HG03045 (cell line): ENCODE results near the gene C5orf63.
"Not testable (repeated sequence)": the region's sequence is repeated elsewhere in the genome, so short reads cannot be mapped to it uniquely, and the experiment has no call there.

Experiments used
- ATAC-seq: cut with Tn5 transposase; IDR thresholded peaks from one replicate; pipeline ENCODE4 v1.9.1; 2021; ENCODE audit warnings: mild to moderate bottlenecking, moderate library complexity; ENCODE audit not compliant: unreplicated experiment

Gene C5orf63

GRCh38 chr5:127072861-127073846 lies at the start of gene C5orf63:
Gene C5orf63 (minus strand): TSS chr5:127073502. CDS start chr5:127058995, 14,507 bp downstream.
- peak; percentile 99 for ATAC-seq

- no peak for ATAC-seq
Measured at GRCh38 chr5:127112347-127112864, 39.1 kb upstream of the C5orf63 start.

- no peak for ATAC-seq
Measured at GRCh38 chr5:127111112-127111511, 37.8 kb upstream of the C5orf63 start.

GRCh38 chr5:127108624-127109260 lies 35.4 kb upstream of the C5orf63 start:
- ATAC-seq: not testable (repeated sequence)

GRCh38 chr5:127101935-127102334 lies 28.6 kb upstream of the C5orf63 start:
- no peak for ATAC-seq

GRCh38 chr5:127101533-127101932 lies 28.2 kb upstream of the C5orf63 start:
- ATAC-seq: no peak

- ATAC-seq: no peak
Measured at GRCh38 chr5:127098241-127098640, 24.9 kb upstream of the C5orf63 start.

GRCh38 chr5:127097278-127097677 lies 24.0 kb upstream of the C5orf63 start:
- no peak for ATAC-seq

GRCh38 chr5:127096328-127096993 lies 23.2 kb upstream of the C5orf63 start:
- no peak for ATAC-seq

- no peak for ATAC-seq
Measured at GRCh38 chr5:127094161-127094814, 21.0 kb upstream of the C5orf63 start.

- ATAC-seq: no peak
Measured at GRCh38 chr5:127092690-127093089, 19.4 kb upstream of the C5orf63 start.

GRCh38 chr5:127089191-127089590 lies 15.9 kb upstream of the C5orf63 start:
- ATAC-seq: no peak

- ATAC-seq: no peak
Measured at GRCh38 chr5:127088251-127088650, 14.9 kb upstream of the C5orf63 start.

- ATAC-seq: no peak
Measured at GRCh38 chr5:127086589-127086988, 13.3 kb upstream of the C5orf63 start.

GRCh38 chr5:127085796-127086195 lies 12.5 kb upstream of the C5orf63 start:
- ATAC-seq: no peak

- ATAC-seq: no peak
Measured at GRCh38 chr5:127085371-127085770, 12.1 kb upstream of the C5orf63 start.

- ATAC-seq: no peak
Measured at GRCh38 chr5:127084656-127085055, 11.4 kb upstream of the C5orf63 start.

GRCh38 chr5:127083711-127084110 lies 10.4 kb upstream of the C5orf63 start:
- ATAC-seq: no peak

- ATAC-seq: no peak
Measured at GRCh38 chr5:127079994-127080491, 6.7 kb upstream of the C5orf63 start.

GRCh38 chr5:127077366-127077765 lies 4.1 kb upstream of the C5orf63 start:
- no peak for ATAC-seq
